HL-60 (cell line): Measurements from ENCODE around the gene WWOX.

Source experiments
- GABPA ChIP-seq: IDR thresholded peaks from 2 replicates; pipeline ENCODE4 v1.6.1; 2012; ENCODE audit warnings: low read depth
- POLR2AphosphoS5 ChIP-seq: IDR thresholded peaks from 2 replicates; pipeline ENCODE4 v1.6.1; 2012; ENCODE audit warnings: low read depth
- SPI1 ChIP-seq: IDR thresholded peaks from 2 replicates; pipeline ENCODE4 v1.6.1; 2012; ENCODE audit warnings: low read depth, mild to moderate bottlenecking, borderline replicate concordance
- TF ChIP-seq, protein P1 (sequence below): IDR thresholded peaks from one replicate; pipeline ENCODE4 v1.5.1; 2011; ENCODE audit warnings: low read length, control low read depth, inconsistent platforms; ENCODE audit not compliant: insufficient read depth
- TF ChIP-seq, protein P2 (sequence below): IDR thresholded peaks from 2 replicates; pipeline ENCODE4 v1.6.1; 2012; ENCODE audit warnings: low read depth; ENCODE audit not compliant: insufficient replicate concordance

DNA sequence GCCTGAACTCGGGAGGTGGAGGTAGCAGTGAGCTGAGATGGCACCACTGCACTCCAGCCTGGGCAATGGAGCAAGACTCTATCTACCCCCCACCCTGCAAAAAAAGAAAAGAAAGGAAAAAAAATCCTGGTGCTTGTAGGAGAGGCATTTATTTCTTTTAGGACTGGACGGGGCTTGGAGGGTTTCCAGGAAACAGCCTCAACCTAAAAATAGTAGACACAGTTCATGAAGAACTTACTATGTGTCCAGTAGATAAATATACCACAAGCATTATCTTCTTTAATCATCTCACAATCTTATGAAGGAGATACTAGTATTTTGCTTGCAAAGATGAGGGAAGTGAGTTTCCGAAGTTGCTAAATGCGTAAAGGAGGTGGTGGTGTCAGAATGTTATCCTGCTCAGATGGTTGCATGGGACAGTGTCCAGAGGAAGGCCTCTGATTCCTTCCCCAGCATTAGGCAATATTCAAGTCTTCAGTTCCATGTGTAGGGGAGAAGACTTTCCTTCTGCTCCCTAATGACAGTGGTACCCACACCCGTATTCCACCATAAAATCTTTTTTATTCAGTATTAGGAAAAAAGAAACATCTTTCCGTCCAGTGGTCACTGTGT lies 263.2 kb downstream of the WWOX start:
- TF ChIP-seq, protein P1, sequence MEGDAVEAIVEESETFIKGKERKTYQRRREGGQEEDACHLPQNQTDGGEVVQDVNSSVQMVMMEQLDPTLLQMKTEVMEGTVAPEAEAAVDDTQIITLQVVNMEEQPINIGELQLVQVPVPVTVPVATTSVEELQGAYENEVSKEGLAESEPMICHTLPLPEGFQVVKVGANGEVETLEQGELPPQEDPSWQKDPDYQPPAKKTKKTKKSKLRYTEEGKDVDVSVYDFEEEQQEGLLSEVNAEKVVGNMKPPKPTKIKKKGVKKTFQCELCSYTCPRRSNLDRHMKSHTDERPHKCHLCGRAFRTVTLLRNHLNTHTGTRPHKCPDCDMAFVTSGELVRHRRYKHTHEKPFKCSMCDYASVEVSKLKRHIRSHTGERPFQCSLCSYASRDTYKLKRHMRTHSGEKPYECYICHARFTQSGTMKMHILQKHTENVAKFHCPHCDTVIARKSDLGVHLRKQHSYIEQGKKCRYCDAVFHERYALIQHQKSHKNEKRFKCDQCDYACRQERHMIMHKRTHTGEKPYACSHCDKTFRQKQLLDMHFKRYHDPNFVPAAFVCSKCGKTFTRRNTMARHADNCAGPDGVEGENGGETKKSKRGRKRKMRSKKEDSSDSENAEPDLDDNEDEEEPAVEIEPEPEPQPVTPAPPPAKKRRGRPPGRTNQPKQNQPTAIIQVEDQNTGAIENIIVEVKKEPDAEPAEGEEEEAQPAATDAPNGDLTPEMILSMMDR: no peak
- TF ChIP-seq POLR2AphosphoS5: no peak
- TF ChIP-seq, protein P2, sequence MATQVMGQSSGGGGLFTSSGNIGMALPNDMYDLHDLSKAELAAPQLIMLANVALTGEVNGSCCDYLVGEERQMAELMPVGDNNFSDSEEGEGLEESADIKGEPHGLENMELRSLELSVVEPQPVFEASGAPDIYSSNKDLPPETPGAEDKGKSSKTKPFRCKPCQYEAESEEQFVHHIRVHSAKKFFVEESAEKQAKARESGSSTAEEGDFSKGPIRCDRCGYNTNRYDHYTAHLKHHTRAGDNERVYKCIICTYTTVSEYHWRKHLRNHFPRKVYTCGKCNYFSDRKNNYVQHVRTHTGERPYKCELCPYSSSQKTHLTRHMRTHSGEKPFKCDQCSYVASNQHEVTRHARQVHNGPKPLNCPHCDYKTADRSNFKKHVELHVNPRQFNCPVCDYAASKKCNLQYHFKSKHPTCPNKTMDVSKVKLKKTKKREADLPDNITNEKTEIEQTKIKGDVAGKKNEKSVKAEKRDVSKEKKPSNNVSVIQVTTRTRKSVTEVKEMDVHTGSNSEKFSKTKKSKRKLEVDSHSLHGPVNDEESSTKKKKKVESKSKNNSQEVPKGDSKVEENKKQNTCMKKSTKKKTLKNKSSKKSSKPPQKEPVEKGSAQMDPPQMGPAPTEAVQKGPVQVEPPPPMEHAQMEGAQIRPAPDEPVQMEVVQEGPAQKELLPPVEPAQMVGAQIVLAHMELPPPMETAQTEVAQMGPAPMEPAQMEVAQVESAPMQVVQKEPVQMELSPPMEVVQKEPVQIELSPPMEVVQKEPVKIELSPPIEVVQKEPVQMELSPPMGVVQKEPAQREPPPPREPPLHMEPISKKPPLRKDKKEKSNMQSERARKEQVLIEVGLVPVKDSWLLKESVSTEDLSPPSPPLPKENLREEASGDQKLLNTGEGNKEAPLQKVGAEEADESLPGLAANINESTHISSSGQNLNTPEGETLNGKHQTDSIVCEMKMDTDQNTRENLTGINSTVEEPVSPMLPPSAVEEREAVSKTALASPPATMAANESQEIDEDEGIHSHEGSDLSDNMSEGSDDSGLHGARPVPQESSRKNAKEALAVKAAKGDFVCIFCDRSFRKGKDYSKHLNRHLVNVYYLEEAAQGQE: no peak
- no peak for TF ChIP-seq SPI1
- no peak for TF ChIP-seq GABPA
